ENCODE results near the gene KIFC1. TPM values are rescaled to one million over a fixed set of nuclear protein-coding genes. Genes with fewer than 3 reads are reported as not detected.
A peak's percentile ranks its signal among the peaks of the same experiment; 100 is the strongest.

The KIFC1 gene
- total RNA-seq, 1 donor from 2014 or later = 31.3 TPM

DNA sequence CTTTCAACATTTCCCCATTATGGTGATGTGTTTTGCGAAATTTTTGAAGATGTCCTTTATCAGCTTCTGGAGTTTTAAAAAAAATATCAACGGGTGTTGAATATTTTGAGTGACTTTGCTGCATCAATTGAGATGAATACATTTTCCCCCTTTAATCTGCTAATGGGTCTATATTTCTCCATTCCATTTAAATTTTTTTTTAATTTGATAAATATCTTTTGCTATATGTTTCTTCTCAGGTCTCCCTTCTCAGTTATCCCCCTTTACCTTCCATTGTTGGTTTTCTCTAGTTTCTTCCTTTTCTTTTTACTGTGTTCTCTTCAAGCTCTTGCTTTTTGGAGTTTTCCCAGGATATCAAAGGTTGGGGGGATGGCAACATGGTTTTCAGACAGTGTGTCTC, 1.4 kb upstream of the KIFC1 start:
- no peaks in the 10 kb centered on the region for H3K27me3 Mint-ChIP-seq (ENCODE audit: low read depth)
- H3K27ac Mint-ChIP-seq = peak overlapping the region; percentile 97
- no peak overlapping the region for H3K4me3 Mint-ChIP-seq
- H3K36me3 Mint-ChIP-seq = no peaks in the 10 kb centered on the region
- DNase-seq (ENCODE audit: low spot score in 2 of 2, unreplicated experiment in 2 of 2) = no peak
- H3K9me3 Mint-ChIP-seq = no peaks in the 10 kb centered on the region
- peaks cover 32% of the 10 kb centered on the region for H3K4me1 Mint-ChIP-seq
- TF ChIP-seq, protein P1, sequence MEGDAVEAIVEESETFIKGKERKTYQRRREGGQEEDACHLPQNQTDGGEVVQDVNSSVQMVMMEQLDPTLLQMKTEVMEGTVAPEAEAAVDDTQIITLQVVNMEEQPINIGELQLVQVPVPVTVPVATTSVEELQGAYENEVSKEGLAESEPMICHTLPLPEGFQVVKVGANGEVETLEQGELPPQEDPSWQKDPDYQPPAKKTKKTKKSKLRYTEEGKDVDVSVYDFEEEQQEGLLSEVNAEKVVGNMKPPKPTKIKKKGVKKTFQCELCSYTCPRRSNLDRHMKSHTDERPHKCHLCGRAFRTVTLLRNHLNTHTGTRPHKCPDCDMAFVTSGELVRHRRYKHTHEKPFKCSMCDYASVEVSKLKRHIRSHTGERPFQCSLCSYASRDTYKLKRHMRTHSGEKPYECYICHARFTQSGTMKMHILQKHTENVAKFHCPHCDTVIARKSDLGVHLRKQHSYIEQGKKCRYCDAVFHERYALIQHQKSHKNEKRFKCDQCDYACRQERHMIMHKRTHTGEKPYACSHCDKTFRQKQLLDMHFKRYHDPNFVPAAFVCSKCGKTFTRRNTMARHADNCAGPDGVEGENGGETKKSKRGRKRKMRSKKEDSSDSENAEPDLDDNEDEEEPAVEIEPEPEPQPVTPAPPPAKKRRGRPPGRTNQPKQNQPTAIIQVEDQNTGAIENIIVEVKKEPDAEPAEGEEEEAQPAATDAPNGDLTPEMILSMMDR (IDR thresholded peaks at IDR 0.05; ENCODE audit: unreplicated experiment) = no peak

DNA sequence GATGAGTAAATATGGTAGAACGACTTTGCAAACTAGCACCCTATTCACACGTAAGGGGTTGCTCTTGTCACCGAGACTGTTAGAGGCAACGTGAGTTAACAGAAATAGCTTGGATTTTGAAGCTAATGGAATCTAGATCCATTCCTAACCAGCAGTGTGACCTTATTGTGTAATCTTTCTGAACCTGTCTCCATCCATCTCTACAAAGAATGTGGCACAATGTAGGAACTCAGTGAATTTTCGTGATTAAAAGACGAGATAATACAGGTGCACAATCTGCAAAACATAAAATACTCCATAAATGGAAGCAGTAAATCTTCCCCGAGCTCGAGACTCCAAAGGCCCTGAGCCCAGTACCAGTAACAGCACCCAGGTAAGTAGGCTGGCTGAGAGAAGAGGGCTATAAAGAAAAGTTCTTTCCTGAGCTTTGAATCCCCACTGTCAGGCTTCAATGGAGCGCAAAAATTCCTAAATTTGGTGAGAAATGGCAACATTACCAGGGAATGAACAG, 801 bp upstream of the KIFC1 start:
- Mint-ChIP-seq H3K9me3 (no peaks in the 10 kb centered on the region), H3K4me1 (peaks cover 35% of the 10 kb centered on the region), H3K36me3 (no peaks in the 10 kb centered on the region)

DNA sequence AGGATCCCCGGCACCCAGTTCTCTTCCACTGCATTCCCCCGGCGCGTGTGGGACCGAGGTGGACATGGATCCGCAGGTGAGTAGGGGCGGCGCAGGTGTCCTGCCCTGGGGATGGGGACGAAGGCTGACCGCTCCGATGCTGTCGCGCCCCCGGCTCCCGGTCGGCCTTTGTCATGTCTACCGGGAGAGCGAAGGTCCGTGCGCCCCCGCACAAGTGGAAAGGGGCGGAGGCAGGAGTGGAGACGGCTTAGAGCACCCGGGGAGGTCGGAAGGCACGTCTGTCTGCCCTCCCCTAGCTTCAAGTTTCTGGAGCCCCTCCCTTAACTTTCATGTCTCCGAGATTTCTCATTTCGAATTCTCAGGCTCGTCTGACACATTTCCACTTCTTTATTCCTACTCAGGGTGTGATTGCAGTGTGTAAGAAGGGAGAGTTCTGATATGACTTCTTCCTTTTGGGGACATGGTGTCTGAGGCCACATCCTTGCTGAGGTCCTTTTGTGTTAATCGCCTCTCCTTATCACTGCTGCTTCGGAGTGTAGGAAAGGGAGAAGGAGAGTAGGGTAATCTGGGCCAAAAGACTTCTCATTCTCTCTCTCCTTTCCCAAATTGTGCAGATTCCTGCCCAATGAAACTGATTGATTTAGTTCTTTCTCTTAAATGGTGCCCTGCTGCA, 435 bp downstream of the KIFC1 start:
- no peaks in the 10 kb centered on the region for H3K36me3 Mint-ChIP-seq
- H3K9me3 Mint-ChIP-seq = no peaks in the 10 kb centered on the region

More for the DNA sequence above, 801 bp upstream of the KIFC1 start:
- DNase-seq (ENCODE audit: low spot score in 2 of 2, unreplicated experiment in 2 of 2) = no peak
- Mint-ChIP-seq H3K4me3 (peak overlapping the region; percentile 83), H3K27ac (peak overlapping the region; percentile 97), H3K27me3 (ENCODE audit: low read depth) (no peaks in the 10 kb centered on the region)
- TF ChIP-seq, protein P1 (IDR thresholded peaks at IDR 0.05; ENCODE audit: unreplicated experiment) = no peak

DNA sequence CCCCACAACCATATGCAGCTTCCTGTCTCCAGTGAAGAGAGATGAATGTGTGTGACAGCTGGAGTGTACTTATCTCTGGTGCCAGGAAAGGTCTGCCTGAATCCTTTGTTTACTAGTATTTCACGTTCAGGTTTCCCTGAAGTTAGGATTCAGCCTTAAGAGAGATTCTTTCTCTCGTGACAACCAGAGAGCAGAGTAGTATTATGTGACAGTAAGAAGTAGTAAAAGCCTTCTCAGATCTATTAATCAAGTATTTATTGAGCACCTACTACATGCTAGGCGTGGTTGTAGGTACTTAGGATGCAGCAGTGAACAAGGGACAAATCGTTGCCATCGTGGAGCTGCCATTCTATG, 949 bp downstream of the KIFC1 start:
- Mint-ChIP-seq H3K9me3 (no peaks in the 10 kb centered on the region), H3K4me1 (peaks cover 35% of the 10 kb centered on the region), H3K27me3 (ENCODE audit: low read depth) (no peaks in the 10 kb centered on the region), H3K36me3 (no peaks in the 10 kb centered on the region), H3K4me3 (peak overlapping the region; percentile 83), H3K27ac (peak overlapping the region; percentile 97)
- DNase-seq (ENCODE audit: low spot score in 2 of 2, unreplicated experiment in 2 of 2) = no peak
- TF ChIP-seq, protein P1 (IDR thresholded peaks at IDR 0.05; ENCODE audit: unreplicated experiment) = no peak

More for the DNA sequence above, 435 bp downstream of the KIFC1 start:
- no peak for DNase-seq (ENCODE audit: low spot score in 2 of 2, unreplicated experiment in 2 of 2)
- Mint-ChIP-seq H3K27ac (peak overlapping the region; percentile 97), H3K4me3 (peak overlapping the region; percentile 83), H3K27me3 (ENCODE audit: low read depth) (no peaks in the 10 kb centered on the region), H3K4me1 (peaks cover 35% of the 10 kb centered on the region)
- TF ChIP-seq, protein P1 (IDR thresholded peaks at IDR 0.05; ENCODE audit: unreplicated experiment) = no peak

DNA sequence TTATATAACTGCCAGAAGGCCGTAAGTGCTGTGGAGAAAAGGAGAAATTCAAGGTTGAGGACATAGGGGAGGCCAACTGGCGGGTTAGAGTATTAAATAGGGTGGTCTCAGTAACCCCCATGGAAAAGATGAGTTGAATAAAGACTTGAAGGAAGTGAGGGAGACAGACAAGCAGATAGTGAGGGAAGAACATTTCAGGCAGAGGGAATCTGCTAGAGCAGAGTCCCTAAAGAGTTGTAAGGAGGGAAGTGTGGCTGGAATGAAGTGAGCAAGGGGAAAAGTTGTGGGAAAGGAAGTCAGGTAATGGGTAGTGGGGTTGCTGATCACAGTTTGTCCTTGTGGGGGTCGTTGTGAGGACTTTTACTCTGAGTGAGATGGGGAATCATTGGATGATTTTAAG, 1.4 kb downstream of the KIFC1 start:
- Mint-ChIP-seq H3K4me3 (peak overlapping the region; percentile 83), H3K27ac (peak overlapping the region; percentile 97), H3K4me1 (peaks cover 35% of the 10 kb centered on the region), H3K27me3 (ENCODE audit: low read depth) (no peaks in the 10 kb centered on the region), H3K9me3 (no peaks in the 10 kb centered on the region), H3K36me3 (no peaks in the 10 kb centered on the region)
- TF ChIP-seq, protein P1 (IDR thresholded peaks at IDR 0.05; ENCODE audit: unreplicated experiment) = no peak
- no peak for DNase-seq (ENCODE audit: low spot score in 2 of 2, unreplicated experiment in 2 of 2)
